DND-41 (cell line): Measurements from ENCODE around the gene PIGC.

ENCODE experiments used
- CTCF ChIP-seq: IDR thresholded peaks from 2 replicates; pipeline ENCODE4 v1.5.1; 2012; ENCODE audit warnings: borderline replicate concordance, low read length, moderate library complexity, mild to moderate bottlenecking; ENCODE audit not compliant: poor library complexity, severe bottlenecking; ENCODE audit errors: extremely low read depth
- EZH2 ChIP-seq: IDR thresholded peaks from 3 replicates; pipeline ENCODE4 v1.6.1; 2012; ENCODE audit warnings: borderline replicate concordance, low read depth, mild to moderate bottlenecking, moderate library complexity, low read length, inconsistent platforms; ENCODE audit not compliant: severe bottlenecking

- no peak for TF ChIP-seq CTCF
- TF ChIP-seq EZH2: no peak
Observed at GRCh38 chr1:172484252-172484651, 40.4 kb upstream of the PIGC start.
